ENCODE data around the gene ZNF778. TPM values are rescaled to one million over a fixed set of nuclear protein-coding genes. Genes with fewer than 3 reads are reported as not detected.
A peak's percentile ranks its signal among the peaks of the same experiment; 100 is the strongest.

Gene ZNF778
- total and polyA plus RNA-seq, 2 of the 13 experiments (the other 11 are each of a cell fraction or from before 2014, with no cell fraction given): 3.8 to 7.2 TPM

DNA sequence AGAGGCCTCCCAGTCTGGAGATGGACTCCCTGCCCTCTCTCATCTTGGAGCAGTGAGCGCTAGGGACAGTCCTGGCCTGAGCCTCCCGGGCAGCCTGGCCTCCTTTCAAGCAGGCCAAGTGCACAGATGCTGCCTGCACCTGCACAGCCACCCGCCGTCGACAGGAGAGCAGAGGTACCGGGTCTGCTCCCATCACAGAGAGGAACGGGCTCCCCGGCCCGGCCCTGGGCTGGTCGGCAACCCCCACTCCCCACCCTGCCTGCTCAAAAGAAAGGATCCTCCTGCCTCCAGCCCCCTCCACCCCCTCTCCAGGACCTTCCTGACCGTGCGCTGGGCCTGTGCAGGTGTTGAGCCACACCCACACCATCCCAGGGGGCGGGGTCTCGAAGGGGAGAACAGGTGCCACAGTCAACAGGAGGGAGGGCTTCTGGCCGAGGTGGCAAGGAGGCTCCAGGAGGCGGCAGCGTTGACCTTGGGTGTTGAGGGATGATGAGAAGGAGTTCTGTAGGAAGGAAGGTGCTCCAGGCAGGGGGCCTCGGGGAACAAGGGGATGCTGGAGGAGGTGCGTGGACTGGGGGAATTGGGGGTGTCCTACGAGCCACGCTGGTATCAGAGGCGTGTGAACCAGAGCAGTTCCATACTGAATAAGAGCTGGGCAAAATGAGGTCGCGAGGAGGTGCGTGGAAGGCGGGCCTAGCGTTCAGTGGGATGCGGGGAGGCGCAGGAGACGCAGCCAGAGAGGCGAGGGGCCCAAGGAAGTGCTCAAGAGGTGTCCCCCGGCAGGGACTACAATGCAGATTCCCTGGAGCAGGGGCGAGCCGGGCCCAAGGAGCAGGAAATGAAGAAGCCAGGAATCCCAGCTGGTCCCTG lies 46.9 kb upstream of the ZNF778 start (continued):
- TF ChIP-seq CTCF (CRISPR knock-in tag; IDR thresholded peaks at IDR 0.05) (peak; percentile 37), FOXO4 (CRISPR knock-in tag; conservative IDR thresholded peaks at IDR 0.05) (no peak), RAD21 (CRISPR knock-in tag; IDR thresholded peaks at IDR 0.05) (no peak), EEA1 (CRISPR knock-in tag; IDR thresholded peaks at IDR 0.05; ENCODE audit: borderline replicate concordance) (peak; percentile 51; the same call in 1 of the 2 replicates), HDAC1 (CRISPR knock-in tag; IDR thresholded peaks at IDR 0.05) (no peak), ZFP62 (CRISPR knock-in tag; IDR thresholded peaks at IDR 0.05) (no peak), ZNF501 (CRISPR knock-in tag; IDR thresholded peaks at IDR 0.05) (no peak), ZNF503 (CRISPR knock-in tag; IDR thresholded peaks at IDR 0.05) (no peak), HNRNPUL1 (IDR thresholded peaks at IDR 0.05; ENCODE audit: low read depth, low read length) (no peak), ATF7 (IDR thresholded peaks at IDR 0.05) (no peak), ATF7 (CRISPR knock-in tag; IDR thresholded peaks at IDR 0.05) (0 out of 2 replicates have a peak, but pooled peaks have one; percentile 20), KLF15 (CRISPR knock-in tag; IDR thresholded peaks at IDR 0.05; ENCODE audit: borderline replicate concordance) (no peak), NRL (CRISPR knock-in tag; IDR thresholded peaks at IDR 0.05; ENCODE audit: borderline replicate concordance) (peak; percentile 19; the same call in 1 of the 2 replicates)
- TF ChIP-seq, protein P1, sequence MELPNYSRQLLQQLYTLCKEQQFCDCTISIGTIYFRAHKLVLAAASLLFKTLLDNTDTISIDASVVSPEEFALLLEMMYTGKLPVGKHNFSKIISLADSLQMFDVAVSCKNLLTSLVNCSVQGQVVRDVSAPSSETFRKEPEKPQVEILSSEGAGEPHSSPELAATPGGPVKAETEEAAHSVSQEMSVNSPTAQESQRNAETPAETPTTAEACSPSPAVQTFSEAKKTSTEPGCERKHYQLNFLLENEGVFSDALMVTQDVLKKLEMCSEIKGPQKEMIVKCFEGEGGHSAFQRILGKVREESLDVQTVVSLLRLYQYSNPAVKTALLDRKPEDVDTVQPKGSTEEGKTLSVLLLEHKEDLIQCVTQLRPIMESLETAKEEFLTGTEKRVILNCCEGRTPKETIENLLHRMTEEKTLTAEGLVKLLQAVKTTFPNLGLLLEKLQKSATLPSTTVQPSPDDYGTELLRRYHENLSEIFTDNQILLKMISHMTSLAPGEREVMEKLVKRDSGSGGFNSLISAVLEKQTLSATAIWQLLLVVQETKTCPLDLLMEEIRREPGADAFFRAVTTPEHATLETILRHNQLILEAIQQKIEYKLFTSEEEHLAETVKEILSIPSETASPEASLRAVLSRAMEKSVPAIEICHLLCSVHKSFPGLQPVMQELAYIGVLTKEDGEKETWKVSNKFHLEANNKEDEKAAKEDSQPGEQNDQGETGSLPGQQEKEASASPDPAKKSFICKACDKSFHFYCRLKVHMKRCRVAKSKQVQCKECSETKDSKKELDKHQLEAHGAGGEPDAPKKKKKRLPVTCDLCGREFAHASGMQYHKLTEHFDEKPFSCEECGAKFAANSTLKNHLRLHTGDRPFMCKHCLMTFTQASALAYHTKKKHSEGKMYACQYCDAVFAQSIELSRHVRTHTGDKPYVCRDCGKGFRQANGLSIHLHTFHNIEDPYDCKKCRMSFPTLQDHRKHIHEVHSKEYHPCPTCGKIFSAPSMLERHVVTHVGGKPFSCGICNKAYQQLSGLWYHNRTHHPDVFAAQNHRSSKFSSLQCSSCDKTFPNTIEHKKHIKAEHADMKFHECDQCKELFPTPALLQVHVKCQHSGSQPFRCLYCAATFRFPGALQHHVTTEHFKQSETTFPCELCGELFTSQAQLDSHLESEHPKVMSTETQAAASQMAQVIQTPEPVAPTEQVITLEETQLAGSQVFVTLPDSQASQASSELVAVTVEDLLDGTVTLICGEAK (IDR thresholded peaks at IDR 0.05): no peak
- TF ChIP-seq, protein P1 (CRISPR knock-in tag; IDR thresholded peaks at IDR 0.05): no peak

Measured in HepG2 (cell line).